SH-SY5Y (cell line): Measurements from ENCODE around the gene C4A.

Experiments used
- GATA2 ChIP-seq: IDR thresholded peaks from 2 replicates; pipeline ENCODE4 v1.6.1; 2011; ENCODE audit warnings: mild to moderate bottlenecking, low read depth, low read length
- GATA3 ChIP-seq: IDR thresholded peaks from 2 replicates; pipeline ENCODE4 v1.6.1; 2011; ENCODE audit warnings: low read depth, mild to moderate bottlenecking, low read length, moderate library complexity

Gene C4A

GRCh38 chr6:31952140-31952805 lies 29.6 kb upstream of the C4A start:
- TF ChIP-seq GATA2: no peak
- TF ChIP-seq GATA3: no peak

DNA sequence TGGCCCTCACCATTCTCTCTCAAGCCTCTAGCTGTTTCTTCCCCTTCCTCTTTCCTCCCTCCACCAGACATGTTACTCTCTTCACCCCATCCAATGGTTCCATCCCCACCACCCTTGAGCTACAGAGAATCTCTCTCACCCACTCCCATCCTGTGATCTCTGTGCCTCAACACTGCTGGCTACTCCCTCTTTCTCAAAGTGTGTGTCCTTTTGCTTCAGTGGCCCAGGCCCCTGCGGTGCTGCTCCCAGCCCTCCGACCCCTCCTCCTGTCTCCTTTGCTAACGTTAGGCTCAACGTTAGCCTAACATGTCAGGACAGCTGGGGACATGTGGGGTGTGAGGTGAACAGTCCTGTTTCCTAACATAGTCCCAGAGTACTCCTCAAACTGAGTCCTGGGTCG lies 29.0 kb upstream of the C4A start:
- no peak for TF ChIP-seq GATA2
- TF ChIP-seq GATA3: no peak

- TF ChIP-seq GATA3: no peak
- no peak for TF ChIP-seq GATA2
Measured at GRCh38 chr6:31954511-31954910, 27.3 kb upstream of the C4A start.

- TF ChIP-seq GATA3 (no peak), GATA2 (no peak)
Measured at GRCh38 chr6:31956796-31957195, 25.1 kb upstream of the C4A start.

GRCh38 chr6:31958412-31958740 lies 23.5 kb upstream of the C4A start:
- TF ChIP-seq GATA3 (no peak), GATA2 (no peak)

- TF ChIP-seq GATA3 (no peak), GATA2 (0 out of 2 replicates have a peak, but pooled peaks have one; percentile 12)
Measured at GRCh38 chr6:31958741-31959739, 22.8 kb upstream of the C4A start, which contains the start of the genes NELFE and SKIC2. NELFE (minus strand) TSS chr6:31958971; CDS start chr6:31958446, 525 bp downstream. SKIC2 (plus strand) TSS chr6:31959175; CDS start chr6:31959193, 18 bp downstream.

DNA sequence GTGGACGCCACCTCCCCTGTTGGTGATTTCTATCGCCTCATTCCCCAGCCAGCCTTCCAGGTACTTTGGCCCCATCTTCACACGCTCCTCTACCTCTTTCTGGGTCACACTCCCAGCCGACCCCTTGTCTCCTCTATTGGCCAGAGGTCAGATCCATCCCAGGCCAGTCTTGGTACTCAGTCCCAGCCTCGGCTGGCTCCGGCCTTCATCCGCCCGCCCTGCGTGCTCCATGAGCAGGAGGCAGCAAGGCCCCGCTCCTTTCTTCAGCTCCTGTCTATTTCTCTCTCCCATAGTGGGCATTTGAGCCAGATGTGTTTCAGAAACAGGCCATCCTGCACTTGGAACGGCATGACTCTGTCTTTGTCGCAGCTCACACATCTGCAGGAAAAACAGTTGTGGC lies 20.2 kb upstream of the C4A start:
- TF ChIP-seq GATA3 (no peak), GATA2 (no peak)

GRCh38 chr6:31963921-31964320 lies 17.9 kb upstream of the C4A start:
- no peak for TF ChIP-seq GATA2

- TF ChIP-seq GATA2 (no peak), GATA3 (no peak)
Measured at GRCh38 chr6:31965700-31966099, 16.2 kb upstream of the C4A start.

DNA sequence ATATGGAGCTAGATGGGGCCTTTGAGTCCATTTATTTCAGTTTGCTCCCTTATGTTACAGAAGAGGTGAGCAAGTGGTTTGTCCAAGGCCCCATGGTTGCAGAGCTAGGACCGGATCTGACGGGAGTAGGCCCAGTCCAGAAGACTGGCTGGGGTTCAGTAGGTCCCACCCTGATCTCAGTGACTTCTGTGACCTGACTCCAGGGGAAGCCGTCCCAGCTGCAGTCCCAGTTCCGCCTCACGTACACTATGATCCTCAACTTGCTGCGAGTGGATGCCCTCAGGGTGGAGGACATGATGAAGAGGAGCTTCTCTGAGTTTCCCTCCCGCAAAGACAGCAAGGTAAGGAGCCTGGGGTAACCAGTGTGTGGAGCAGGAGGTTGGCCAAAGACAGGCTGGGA lies 15.4 kb upstream of the C4A start:
- TF ChIP-seq GATA2 (no peak), GATA3 (no peak)

DNA sequence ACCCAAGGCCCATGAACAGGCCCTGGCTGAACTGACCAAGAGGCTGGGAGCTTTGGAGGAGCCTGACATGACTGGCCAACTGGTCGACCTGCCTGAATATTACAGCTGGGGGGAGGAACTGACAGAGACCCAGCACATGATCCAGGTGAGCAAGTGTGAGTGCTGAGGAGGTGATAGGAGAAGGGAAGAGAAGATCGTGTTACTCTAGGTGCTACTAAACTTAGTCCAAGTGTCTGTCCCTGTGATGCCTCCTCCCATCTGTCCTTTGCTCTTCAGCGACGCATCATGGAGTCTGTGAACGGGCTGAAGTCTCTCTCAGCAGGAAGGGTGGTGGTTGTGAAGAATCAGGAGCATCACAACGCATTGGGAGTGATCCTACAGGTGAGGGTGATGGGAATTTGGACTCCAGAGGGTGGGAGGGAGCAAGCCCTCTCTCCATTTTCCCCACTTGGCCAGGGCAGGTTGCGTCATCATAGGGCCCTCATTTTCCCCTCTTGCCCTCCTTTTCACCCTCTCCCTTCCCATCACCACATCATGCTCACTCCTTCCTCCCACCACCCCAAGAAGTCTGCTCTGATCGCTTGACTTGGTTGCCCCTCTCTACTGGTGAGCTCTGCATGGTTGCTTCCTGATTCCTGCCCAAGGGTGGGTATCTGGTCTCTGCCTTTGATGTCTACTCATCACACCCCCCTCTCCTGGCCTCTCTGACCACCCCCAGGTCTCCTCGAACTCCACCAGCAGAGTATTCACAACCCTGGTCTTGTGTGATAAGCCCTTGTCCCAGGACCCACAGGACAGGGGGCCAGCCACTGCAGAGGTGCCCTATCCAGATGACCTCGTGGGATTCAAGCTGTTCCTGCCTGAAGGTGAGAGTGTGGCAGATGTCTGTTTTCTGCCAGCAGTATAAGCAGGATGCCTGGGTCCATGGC lies 14.6 kb upstream of the C4A start:
- no peak for TF ChIP-seq GATA2
- no peak for TF ChIP-seq GATA3

GRCh38 chr6:31967926-31968320 lies 13.9 kb upstream of the C4A start:
- TF ChIP-seq GATA2 (no peak), GATA3 (no peak)

- TF ChIP-seq GATA3: no peak
- no peak for TF ChIP-seq GATA2
Measured at GRCh38 chr6:31968326-31968725, 13.5 kb upstream of the C4A start.
